Measurements from ENCODE around the gene NTF3. TPM values are rescaled to one million over a fixed set of nuclear protein-coding genes. Genes with fewer than 3 reads are reported as not detected.

NTF3 gene
- total RNA-seq, 1 donor from 2014 or later = not detected

DNA sequence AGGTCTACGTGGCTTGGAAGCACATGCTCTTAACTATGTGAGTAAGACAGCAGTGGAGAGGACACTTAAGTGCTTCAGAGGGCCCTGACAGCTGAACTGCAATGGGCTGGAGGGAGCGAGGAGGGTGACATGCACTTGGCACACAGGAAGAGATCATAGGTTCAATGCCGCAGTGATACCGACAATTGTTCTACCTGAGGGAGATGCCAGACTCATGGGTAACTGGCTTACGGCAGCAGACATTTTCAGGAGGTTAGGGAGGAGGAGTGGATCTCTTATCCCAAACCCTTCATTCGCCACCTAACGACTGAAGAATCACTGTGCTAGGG lies 68.4 kb downstream of the NTF3 start:
- Histone ChIP-seq H3K4me3 (ENCODE audit: low read depth, low read length) (no peak overlapping the region), H3K36me3 (ENCODE audit: control insufficient read depth, insufficient read depth, low read length) (no peaks in the 10 kb centered on the region), H3K27me3 (ENCODE audit: control insufficient read depth, insufficient read depth, low read length) (peaks cover 2% of the 10 kb centered on the region)
- DNase-seq (ENCODE audit: low read depth) = no peak
- TF ChIP-seq, protein P1, sequence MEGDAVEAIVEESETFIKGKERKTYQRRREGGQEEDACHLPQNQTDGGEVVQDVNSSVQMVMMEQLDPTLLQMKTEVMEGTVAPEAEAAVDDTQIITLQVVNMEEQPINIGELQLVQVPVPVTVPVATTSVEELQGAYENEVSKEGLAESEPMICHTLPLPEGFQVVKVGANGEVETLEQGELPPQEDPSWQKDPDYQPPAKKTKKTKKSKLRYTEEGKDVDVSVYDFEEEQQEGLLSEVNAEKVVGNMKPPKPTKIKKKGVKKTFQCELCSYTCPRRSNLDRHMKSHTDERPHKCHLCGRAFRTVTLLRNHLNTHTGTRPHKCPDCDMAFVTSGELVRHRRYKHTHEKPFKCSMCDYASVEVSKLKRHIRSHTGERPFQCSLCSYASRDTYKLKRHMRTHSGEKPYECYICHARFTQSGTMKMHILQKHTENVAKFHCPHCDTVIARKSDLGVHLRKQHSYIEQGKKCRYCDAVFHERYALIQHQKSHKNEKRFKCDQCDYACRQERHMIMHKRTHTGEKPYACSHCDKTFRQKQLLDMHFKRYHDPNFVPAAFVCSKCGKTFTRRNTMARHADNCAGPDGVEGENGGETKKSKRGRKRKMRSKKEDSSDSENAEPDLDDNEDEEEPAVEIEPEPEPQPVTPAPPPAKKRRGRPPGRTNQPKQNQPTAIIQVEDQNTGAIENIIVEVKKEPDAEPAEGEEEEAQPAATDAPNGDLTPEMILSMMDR (IDR thresholded peaks at IDR 0.05; ENCODE audit: insufficient read depth, low read length, poor library complexity, severe bottlenecking) = no peak

DNA sequence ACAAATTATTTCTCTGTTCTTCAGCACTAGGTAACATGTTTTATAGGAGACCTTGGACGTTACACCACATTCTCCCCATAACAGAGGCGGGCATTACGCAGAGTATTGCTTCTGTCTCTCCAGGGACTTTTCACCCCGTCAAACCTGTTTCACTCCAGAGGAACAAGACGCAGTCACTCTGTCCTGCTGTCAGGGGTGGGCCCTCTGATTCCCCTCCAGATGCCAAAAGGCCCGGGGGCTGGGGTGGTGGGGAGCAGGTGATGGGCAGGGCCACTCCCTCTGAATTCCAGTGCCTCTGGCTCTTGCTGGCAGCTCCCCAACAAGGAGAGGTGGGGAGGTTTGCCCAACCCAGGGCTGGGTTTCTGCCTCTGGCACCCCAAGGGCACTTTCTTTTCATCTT lies 71.9 kb downstream of the NTF3 start:
- no peaks in the 10 kb centered on the region for H3K36me3 ChIP-seq (ENCODE audit: control insufficient read depth, insufficient read depth, low read length)
- TF ChIP-seq, protein P1 (IDR thresholded peaks at IDR 0.05; ENCODE audit: insufficient read depth, low read length, poor library complexity, severe bottlenecking) = no peak
- no peak overlapping the region for H3K4me3 ChIP-seq (ENCODE audit: low read depth, low read length)
- DNase-seq (ENCODE audit: low read depth) = no peak
- H3K27me3 ChIP-seq (ENCODE audit: control insufficient read depth, insufficient read depth, low read length) = peaks cover 4% of the 10 kb centered on the region

DNA sequence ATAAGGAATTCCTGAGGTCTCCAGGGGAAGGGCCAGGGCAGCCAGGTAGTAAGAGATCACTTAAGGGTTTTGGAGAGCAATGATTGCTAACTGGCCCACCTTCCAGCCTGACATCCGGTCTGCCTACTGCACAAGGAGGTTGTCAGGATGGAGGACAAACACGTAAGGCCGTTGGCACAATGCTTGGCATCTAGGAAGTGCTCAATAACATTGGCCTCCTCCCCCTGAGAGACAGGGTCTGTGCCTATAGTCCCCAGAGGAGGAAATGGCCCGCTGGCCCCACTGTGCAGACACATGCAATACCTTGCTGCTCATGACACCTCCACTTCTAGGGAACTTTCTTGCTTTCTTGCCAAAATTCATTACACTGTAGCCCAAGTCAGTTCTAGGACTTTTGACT lies 73.2 kb downstream of the NTF3 start:
- DNase-seq (ENCODE audit: low read depth) = no peak
- no peaks in the 10 kb centered on the region for H3K36me3 ChIP-seq (ENCODE audit: control insufficient read depth, insufficient read depth, low read length)
- TF ChIP-seq, protein P1 (IDR thresholded peaks at IDR 0.05; ENCODE audit: insufficient read depth, low read length, poor library complexity, severe bottlenecking) = no peak

DNA sequence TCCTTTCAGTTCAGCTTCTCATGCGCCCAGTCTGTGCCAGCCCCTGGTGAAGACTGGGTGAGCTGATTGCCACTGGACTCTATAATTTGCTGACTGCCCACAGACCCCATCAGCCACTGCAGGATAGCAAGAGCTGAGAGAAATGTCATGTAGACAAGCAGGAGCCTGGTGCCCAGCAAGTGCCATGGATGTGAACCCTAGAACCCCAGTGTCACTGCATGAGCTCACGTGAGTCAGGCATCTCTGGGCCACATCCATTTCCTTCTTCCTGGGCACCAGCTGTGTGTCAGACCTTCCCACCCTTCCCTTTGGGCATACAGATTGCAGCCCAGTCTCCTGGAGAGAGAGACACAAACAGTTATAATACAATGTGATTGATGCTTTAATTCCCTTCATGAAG lies 73.8 kb downstream of the NTF3 start:
- TF ChIP-seq, protein P1 (IDR thresholded peaks at IDR 0.05; ENCODE audit: insufficient read depth, low read length, poor library complexity, severe bottlenecking) = no peak

More for the DNA sequence above, 73.2 kb downstream of the NTF3 start:
- Histone ChIP-seq H3K4me3 (ENCODE audit: low read depth, low read length) (no peak overlapping the region), H3K27me3 (ENCODE audit: control insufficient read depth, insufficient read depth, low read length) (peaks cover 4% of the 10 kb centered on the region)

DNA sequence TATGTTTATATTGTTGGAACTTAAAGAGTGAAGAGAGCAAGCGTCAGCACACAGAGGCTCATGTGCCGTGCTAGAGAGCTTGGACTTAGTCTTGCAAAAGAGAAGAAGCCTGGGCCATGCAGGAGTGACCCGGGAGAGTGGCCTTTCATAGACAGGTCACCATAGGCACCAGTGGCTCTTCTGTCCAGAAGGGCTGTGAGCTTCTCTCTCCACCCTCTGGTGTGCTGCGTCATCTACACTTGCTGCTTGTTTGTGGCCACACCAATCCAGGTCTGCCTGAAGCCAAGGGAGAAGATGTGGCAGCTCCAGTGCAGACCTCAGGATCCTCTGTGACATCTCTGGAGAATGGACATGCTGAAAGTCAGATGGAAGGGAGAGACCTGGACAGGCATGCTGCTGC lies 74.4 kb downstream of the NTF3 start:
- H3K36me3 ChIP-seq (ENCODE audit: control insufficient read depth, insufficient read depth, low read length) = no peaks in the 10 kb centered on the region
- TF ChIP-seq, protein P1 (IDR thresholded peaks at IDR 0.05; ENCODE audit: insufficient read depth, low read length, poor library complexity, severe bottlenecking) = no peak
- peaks cover 4% of the 10 kb centered on the region for H3K27me3 ChIP-seq (ENCODE audit: control insufficient read depth, insufficient read depth, low read length)
- DNase-seq (ENCODE audit: low read depth) = no peak
- H3K4me3 ChIP-seq (ENCODE audit: low read depth, low read length) = no peak overlapping the region

More for the DNA sequence above, 73.8 kb downstream of the NTF3 start:
- DNase-seq (ENCODE audit: low read depth) = no peak
- H3K36me3 ChIP-seq (ENCODE audit: control insufficient read depth, insufficient read depth, low read length) = no peaks in the 10 kb centered on the region
- H3K27me3 ChIP-seq (ENCODE audit: control insufficient read depth, insufficient read depth, low read length) = peaks cover 4% of the 10 kb centered on the region
- H3K4me3 ChIP-seq (ENCODE audit: low read depth, low read length) = no peak overlapping the region

DNA sequence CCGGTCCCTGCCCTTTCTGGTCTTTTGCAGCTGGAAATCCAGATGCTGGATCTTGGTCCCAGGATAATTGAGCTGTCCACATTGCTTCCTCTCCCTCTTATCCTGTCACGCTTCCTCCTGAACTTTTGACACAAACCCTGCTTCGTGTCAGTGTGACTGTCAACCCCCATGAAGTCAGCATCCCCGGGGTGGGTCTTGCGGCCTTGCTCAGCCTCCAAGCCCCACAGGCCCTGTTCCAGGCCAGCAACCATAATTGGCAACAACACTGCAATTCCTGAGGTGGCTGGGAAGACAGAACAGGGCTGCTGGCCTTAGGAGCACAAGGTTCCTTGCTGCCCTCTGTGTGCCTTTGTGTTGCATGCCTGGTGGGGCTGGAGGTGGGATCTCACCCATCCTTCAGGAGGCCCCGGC lies 74.9 kb downstream of the NTF3 start:
- H3K27me3 ChIP-seq (ENCODE audit: control insufficient read depth, insufficient read depth, low read length) = peaks cover 5% of the 10 kb centered on the region
- H3K36me3 ChIP-seq (ENCODE audit: control insufficient read depth, insufficient read depth, low read length) = no peaks in the 10 kb centered on the region
- DNase-seq (ENCODE audit: low read depth) = no peak
- no peak overlapping the region for H3K4me3 ChIP-seq (ENCODE audit: low read depth, low read length)
- TF ChIP-seq, protein P1 (IDR thresholded peaks at IDR 0.05; ENCODE audit: insufficient read depth, low read length, poor library complexity, severe bottlenecking) = no peak
